Keratinocyte (primary cell): Measurements from ENCODE around the gene VPS18. TPM values are rescaled to one million over a fixed set of nuclear protein-coding genes. Genes with fewer than 3 reads are reported as not detected.

Experiments used
- DNase-seq: peaks from one replicate; pipeline ENCODE4 v3.0.0-alpha.2; 2011; ENCODE audit warnings: low read depth, missing footprints, low spot score
- FAIRE-seq: peaks from 2 replicates; lab custom pipeline; 2011; peaks lifted over from hg19 to GRCh38; lab: Jason Lieb, UNC
- H2AFZ ChIP-seq: 2 replicates; pipeline ENCODE4 v1.6.0; 2012; ENCODE audit warnings: low read length, control low read depth, inconsistent platforms; ENCODE audit not compliant: control insufficient read depth
- H3K27ac ChIP-seq: 2 replicates; pipeline ENCODE4 v1.5.1; 2011; ENCODE audit warnings: low read length; ENCODE audit not compliant: control insufficient read depth, insufficient read depth
- H3K27me3 ChIP-seq: 3 replicates; pipeline ENCODE4 v1.6.0; 2011; ENCODE audit warnings: low read length; ENCODE audit not compliant: control insufficient read depth, insufficient read depth; ENCODE audit errors: extremely low read depth
- H3K36me3 ChIP-seq, 2 experiments: 2 replicates in 1 of 2; 3 replicates in 1 of 2; pipeline ENCODE4 v1.5.1; 2011; ENCODE audit warnings: low read length in 2 of 2, mild to moderate bottlenecking in 1 of 2; ENCODE audit not compliant: control insufficient read depth in 2 of 2, insufficient read depth in 2 of 2; ENCODE audit errors: extremely low read depth in 1 of 2
- H3K4me1 ChIP-seq: 3 replicates; pipeline ENCODE4 v1.5.1; 2011; ENCODE audit warnings: low read length; ENCODE audit not compliant: control insufficient read depth, insufficient read depth; ENCODE audit errors: extremely low read depth
- H3K4me2 ChIP-seq: 3 replicates; pipeline ENCODE4 v1.6.0; 2011; ENCODE audit warnings: low read depth, low read length; ENCODE audit not compliant: control insufficient read depth, insufficient read depth; ENCODE audit errors: extremely low read depth
- H3K4me3 ChIP-seq, 3 experiments: fragments of 200-600 bp in 1 of 3; sonication (generic) in 1 of 3; 2 replicates in 2 of 3; 3 replicates in 1 of 3; pipeline ENCODE4 v1.5.1; 2011 to 2016; ENCODE audit warnings: low read length in 3 of 3, mild to moderate bottlenecking in 3 of 3, control low read depth in 2 of 3, inconsistent platforms in 1 of 3, low read depth in 1 of 3, mixed read lengths in 1 of 3, mixed run types in 1 of 3, moderate library complexity in 1 of 3; ENCODE audit not compliant: control insufficient read depth in 2 of 3, insufficient read depth in 2 of 3; ENCODE audit errors: extremely low read depth in 1 of 3
- H3K79me2 ChIP-seq: 2 replicates; pipeline ENCODE4 v1.6.0; 2012; ENCODE audit warnings: low read length; ENCODE audit not compliant: control insufficient read depth, insufficient read depth
- H3K9ac ChIP-seq: 3 replicates; pipeline ENCODE4 v1.6.0; 2011; ENCODE audit warnings: low read length; ENCODE audit not compliant: control insufficient read depth, insufficient read depth; ENCODE audit errors: extremely low read depth
- H3K9me1 ChIP-seq: 3 replicates; pipeline ENCODE4 v1.6.0; 2011; ENCODE audit warnings: low read length; ENCODE audit not compliant: control insufficient read depth, insufficient read depth; ENCODE audit errors: extremely low read depth
- H3K9me3 ChIP-seq: 2 replicates; pipeline ENCODE4 v1.5.1; 2012; ENCODE audit warnings: low read depth, low read length; ENCODE audit not compliant: control insufficient read depth
- H4K20me1 ChIP-seq: 3 replicates; pipeline ENCODE4 v1.6.0; 2011; ENCODE audit warnings: low read length; ENCODE audit not compliant: control insufficient read depth, insufficient read depth; ENCODE audit errors: extremely low read depth
- EZH2 ChIP-seq: IDR thresholded peaks from one replicate; pipeline ENCODE4 v1.6.1; 2012; ENCODE audit warnings: inconsistent platforms, mild to moderate bottlenecking, low read length, moderate library complexity
- dilution Hi-C: fragments of 300-500 bp; cut with MboI; formaldehyde crosslinking; loops from one replicate; pipeline ENCODE4 v1.7.0; 2020; ENCODE audit warnings: low sequenced_read_pairs; ENCODE audit not compliant: extremely low pct_ligation_motif_present
- polyA plus RNA-seq, 5 experiments: library from polyadenylated mRNA; depleted of rRNA in 3 of 5; stranded (reverse) in 3 of 5; stranded (forward) in 1 of 5; unstranded in 1 of 5; fragments of >200 nt; gene quantifications; 1 replicate in 1 of 5; 2 replicates in 3 of 5; 3 replicates in 1 of 5; pipeline versions ENCODE4 v1.2.1 to v1.2.3, GENCODE V29; 2011 to 2012; ENCODE audit warnings: missing spikeins in 2 of 5, low read depth in 1 of 5, low replicate concordance in 1 of 5
- TF ChIP-seq, protein P1 (sequence below), 3 experiments: IDR thresholded peaks in 1 of 3; conservative IDR thresholded peaks in 1 of 3; optimal IDR thresholded peaks in 1 of 3; 2 replicates in 2 of 3; 3 replicates in 1 of 3; pipeline versions ENCODE3 to v1.5.1; 2011; ENCODE audit warnings: low read length in 3 of 3, mild to moderate bottlenecking in 3 of 3, moderate library complexity in 2 of 3, control low read depth in 1 of 3, inconsistent platforms in 1 of 3; ENCODE audit not compliant: insufficient read depth in 2 of 3; ENCODE audit errors: extremely low read depth in 1 of 3

Gene VPS18
- polyA plus RNA-seq, 1 donor (not counting 4 experiments of a cell fraction or from before 2014, with no cell fraction given): 11.6 TPM

DNA sequence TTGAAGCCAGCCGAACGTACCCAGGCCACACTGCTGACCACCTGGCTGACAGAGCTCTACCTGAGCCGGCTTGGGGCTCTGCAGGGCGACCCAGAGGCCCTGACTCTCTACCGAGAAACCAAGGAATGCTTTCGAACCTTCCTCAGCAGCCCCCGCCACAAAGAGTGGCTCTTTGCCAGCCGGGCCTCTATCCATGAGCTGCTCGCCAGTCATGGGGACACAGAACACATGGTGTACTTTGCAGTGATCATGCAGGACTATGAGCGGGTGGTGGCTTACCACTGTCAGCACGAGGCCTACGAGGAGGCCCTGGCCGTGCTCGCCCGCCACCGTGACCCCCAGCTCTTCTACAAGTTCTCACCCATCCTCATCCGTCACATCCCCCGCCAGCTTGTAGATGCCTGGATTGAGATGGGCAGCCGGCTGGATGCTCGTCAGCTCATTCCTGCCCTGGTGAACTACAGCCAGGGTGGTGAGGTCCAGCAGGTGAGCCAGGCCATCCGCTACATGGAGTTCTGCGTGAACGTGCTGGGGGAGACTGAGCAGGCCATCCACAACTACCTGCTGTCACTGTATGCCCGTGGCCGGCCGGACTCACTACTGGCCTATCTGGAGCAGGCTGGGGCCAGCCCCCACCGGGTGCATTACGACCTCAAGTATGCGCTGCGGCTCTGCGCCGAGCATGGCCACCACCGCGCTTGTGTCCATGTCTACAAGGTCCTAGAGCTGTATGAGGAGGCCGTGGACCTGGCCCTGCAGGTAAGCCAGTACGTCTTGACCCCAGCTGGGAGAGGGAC is 6.2 kb downstream of the VPS18 start:
- FAIRE-seq (no peak), DNase-seq (no peak)
- dilution Hi-C loops: loop anchor here (25.0 kb wide), 1 partner anchor 112 kb away; no protein-coding TSS in a partner anchor
- Histone ChIP-seq H3K27ac (no peak overlapping the region), H4K20me1 (peaks cover 3% of the 10 kb centered on the region), H3K9me1 (no peaks in the 10 kb centered on the region), H3K79me2 (peaks cover 15% of the 10 kb centered on the region), H3K4me2 (no peak overlapping the region), H3K36me3 (peaks cover 28 to 35% of the 10 kb centered on the region in 2 experiments), H3K27me3 (no peaks in the 10 kb centered on the region), H3K9ac (no peak overlapping the region), H2AFZ (no peak overlapping the region), H3K4me3 (no peak overlapping the region), H3K9me3 (no peaks in the 10 kb centered on the region), H3K4me1 (peaks cover 12% of the 10 kb centered on the region)
- TF ChIP-seq, protein P1, sequence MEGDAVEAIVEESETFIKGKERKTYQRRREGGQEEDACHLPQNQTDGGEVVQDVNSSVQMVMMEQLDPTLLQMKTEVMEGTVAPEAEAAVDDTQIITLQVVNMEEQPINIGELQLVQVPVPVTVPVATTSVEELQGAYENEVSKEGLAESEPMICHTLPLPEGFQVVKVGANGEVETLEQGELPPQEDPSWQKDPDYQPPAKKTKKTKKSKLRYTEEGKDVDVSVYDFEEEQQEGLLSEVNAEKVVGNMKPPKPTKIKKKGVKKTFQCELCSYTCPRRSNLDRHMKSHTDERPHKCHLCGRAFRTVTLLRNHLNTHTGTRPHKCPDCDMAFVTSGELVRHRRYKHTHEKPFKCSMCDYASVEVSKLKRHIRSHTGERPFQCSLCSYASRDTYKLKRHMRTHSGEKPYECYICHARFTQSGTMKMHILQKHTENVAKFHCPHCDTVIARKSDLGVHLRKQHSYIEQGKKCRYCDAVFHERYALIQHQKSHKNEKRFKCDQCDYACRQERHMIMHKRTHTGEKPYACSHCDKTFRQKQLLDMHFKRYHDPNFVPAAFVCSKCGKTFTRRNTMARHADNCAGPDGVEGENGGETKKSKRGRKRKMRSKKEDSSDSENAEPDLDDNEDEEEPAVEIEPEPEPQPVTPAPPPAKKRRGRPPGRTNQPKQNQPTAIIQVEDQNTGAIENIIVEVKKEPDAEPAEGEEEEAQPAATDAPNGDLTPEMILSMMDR (optimal IDR thresholded peaks at IDR 0.05 in 1 of 3, IDR thresholded peaks at IDR 0.05 in 1 of 3, conservative IDR thresholded peaks at IDR 0.05 in 1 of 3; ENCODE audit: extremely low read depth in 1 of 3, insufficient read depth in 2 of 3, low read length in 3 of 3): no peak
- TF ChIP-seq EZH2: no peak

DNA sequence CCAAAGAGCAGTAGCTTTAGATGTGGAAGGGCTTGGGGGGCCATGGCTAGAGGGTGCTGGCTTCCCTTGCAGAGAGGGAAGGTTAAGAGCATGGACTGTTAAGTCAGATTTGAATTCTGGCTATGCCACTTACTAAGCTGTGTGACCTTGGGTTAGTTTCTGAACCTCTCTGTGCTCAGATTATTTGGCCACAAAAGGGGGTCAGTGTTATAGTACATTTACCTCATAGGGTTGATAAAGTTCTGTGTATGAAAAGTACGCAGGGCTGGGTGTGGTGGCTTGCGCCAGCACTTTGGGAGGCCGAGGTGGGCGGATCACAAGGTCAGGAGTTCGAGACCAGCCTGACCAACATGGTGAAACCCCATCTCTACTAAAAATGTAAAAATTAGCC is 6.8 kb downstream of the VPS18 start:
- Histone ChIP-seq H3K36me3 (peaks cover 28 to 30% of the 10 kb centered on the region in 2 experiments), H3K79me2 (peaks cover 9% of the 10 kb centered on the region), H3K4me3 (no peak overlapping the region), H2AFZ (no peak overlapping the region), H3K9me1 (peaks cover 4% of the 10 kb centered on the region), H3K27ac (no peak overlapping the region), H3K9ac (no peak overlapping the region), H3K27me3 (no peaks in the 10 kb centered on the region), H3K4me1 (peaks cover 13% of the 10 kb centered on the region), H3K9me3 (no peaks in the 10 kb centered on the region), H4K20me1 (peaks cover 3% of the 10 kb centered on the region), H3K4me2 (no peak overlapping the region)
- dilution Hi-C loops: loop anchor here (25.0 kb wide), 1 partner anchor 111 kb away; no protein-coding TSS in a partner anchor
- no peak for FAIRE-seq
- TF ChIP-seq, protein P1 (optimal IDR thresholded peaks at IDR 0.05 in 1 of 3, IDR thresholded peaks at IDR 0.05 in 1 of 3, conservative IDR thresholded peaks at IDR 0.05 in 1 of 3; ENCODE audit: extremely low read depth in 1 of 3, insufficient read depth in 2 of 3, low read length in 3 of 3): no peak
- TF ChIP-seq EZH2: no peak
- no peak for DNase-seq
